Measurements from ENCODE around the gene NR5A1. TPM values are rescaled to one million over a fixed set of nuclear protein-coding genes. Genes with fewer than 3 reads are reported as not detected.

Gene NR5A1
- not detected in 2 replicates for total RNA-seq

DNA sequence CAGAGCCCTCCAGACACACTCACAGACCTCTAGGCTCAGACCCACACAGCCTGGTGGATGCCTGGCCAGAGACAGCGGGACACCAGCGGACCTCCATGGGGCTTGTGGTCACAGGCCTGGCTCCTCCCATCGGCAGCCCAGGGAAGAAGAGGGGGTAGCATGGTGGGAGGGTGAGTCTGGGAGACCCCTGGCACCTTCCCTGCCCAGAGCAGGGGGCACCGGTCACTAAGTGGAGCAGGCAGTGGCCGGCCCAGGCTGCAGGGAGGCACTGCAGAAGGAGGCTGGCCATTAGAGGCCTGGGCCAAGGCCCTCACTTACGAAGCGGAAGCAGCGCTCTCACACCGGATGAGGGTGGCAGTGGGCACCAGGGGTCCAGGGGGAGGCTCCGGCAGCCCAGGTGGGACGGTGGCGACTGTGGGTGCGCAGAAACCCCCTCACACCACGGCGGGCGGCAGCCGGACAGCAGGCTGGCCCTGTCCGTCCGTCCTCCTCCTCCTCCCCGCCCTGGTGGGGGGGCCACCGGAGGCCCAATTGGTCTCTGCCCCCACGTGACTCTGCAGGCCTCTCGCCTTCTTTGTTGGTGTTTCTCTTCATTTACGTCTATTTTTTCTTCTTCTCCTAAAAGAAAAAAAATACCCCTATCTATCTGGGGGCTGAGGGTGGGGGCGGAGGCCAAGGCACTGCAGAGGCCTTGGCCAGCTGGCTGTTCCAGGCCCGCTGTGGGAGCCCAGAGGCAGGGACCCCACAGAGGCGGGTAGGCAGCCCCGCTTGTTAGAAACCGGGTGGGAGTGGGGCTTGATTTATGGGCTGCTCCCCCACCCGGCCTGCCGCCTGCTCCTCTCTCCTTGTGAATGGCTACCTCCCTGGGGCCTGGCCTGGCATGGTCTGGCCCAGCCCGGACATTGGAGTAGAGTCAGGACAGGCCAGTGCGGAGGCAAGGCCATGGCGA is at the start of gene NR5A1:
TSS of gene NR5A1 (minus strand) at position 469 of the 949 bp plus-strand sequence. CDS start 4,004 bp downstream, outside the sequence.

DNA sequence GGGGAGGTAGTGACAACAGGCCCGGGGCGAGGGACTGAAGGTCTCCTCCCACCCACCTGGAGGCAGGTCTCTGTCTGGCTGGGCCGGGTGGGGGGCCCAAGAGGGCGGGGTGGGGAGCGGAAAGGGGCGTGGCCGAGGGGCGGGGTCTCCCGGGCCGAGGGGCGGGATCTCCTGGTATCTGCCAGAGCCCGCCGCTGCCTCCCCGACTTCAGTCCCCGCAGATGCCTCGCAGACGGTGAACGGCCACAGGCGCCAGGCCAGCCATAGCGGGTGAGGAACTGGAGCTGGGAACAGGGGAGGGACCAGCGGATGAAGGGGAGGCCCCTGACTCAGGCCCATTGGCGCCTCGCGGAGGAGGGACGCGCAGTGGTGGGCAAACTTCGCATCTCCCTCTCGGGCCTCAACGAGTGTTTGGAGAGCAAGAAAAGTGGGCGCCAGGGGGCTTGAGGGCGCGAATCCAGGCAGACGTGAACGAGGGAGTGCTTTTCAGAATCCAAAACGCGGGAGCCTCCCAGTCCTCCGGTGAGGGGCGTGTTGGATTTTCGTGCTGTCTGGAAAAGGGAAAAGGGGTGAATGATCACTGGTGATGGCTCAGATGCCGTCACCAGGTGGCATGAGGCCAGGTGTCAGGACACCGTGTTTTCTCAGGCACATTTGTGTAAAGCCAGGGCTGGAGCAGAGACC is 56.8 kb downstream of the NR5A1 start, which contains the start of gene ADGRD2:
TSS of gene ADGRD2 (plus strand) at position 211 of the 684 bp plus-strand sequence. CDS start 1,216 bp downstream, outside the sequence.

Other genes starting within 250 kb of the NR5A1 start
- gene NEK6, start 249.4 kb downstream of the NR5A1 start, total RNA-seq: 65.9 and 86.7 TPM in 2 replicates
- 162 and 201 TPM in 2 replicates for gene PSMB7, start 92.0 kb downstream of the NR5A1 start, total RNA-seq
- not detected in 2 replicates for gene ADGRD2, start 56.9 kb downstream of the NR5A1 start, total RNA-seq